ENCODE measurements around the gene F2.
A peak's percentile ranks its signal among the peaks of the same experiment; 100 is the strongest.

Gene F2

GRCh38 chr11:46686886-46687795 lies 31.9 kb upstream of the F2 start:
- peak overlapping the region; percentile 30 to 78 for H3K27ac ChIP-seq
- H3K4me3 ChIP-seq: no peak overlapping the region
- DNase-seq (ENCODE audit: low spot score): no peak
- no peak for TF ChIP-seq CTCF (IDR thresholded peaks at IDR 0.05)

GRCh38 chr11:46690702-46691101 lies 28.3 kb upstream of the F2 start:
- no peak overlapping the region for H3K27ac ChIP-seq
- no peak for DNase-seq (ENCODE audit: low spot score)
- no peak for TF ChIP-seq CTCF (IDR thresholded peaks at IDR 0.05)
- no peak overlapping the region for H3K4me3 ChIP-seq

- no peak for DNase-seq (ENCODE audit: low spot score)
- no peak for TF ChIP-seq CTCF (IDR thresholded peaks at IDR 0.05)
- H3K27ac ChIP-seq: no peak overlapping the region
- no peak overlapping the region for H3K4me3 ChIP-seq
Measured at GRCh38 chr11:46692450-46692849, 26.6 kb upstream of the F2 start.

GRCh38 chr11:46693597-46694012 lies 25.4 kb upstream of the F2 start:
- no peak for TF ChIP-seq CTCF (IDR thresholded peaks at IDR 0.05)
- Histone ChIP-seq H3K4me3 (no peak overlapping the region), H3K27ac (peak overlapping the region; percentile 24 to 83)
- DNase-seq (ENCODE audit: low spot score): no peak

- peak overlapping the region; percentile 24 to 83 for H3K27ac ChIP-seq
- TF ChIP-seq CTCF (IDR thresholded peaks at IDR 0.05): no peak
- no peak for DNase-seq (ENCODE audit: low spot score)
- H3K4me3 ChIP-seq: no peak overlapping the region
Measured at GRCh38 chr11:46694072-46694471, 24.9 kb upstream of the F2 start.

- no peak for DNase-seq (ENCODE audit: low spot score)
- Histone ChIP-seq H3K4me3 (no peak overlapping the region), H3K27ac (peak overlapping the region; percentile 24 to 83)
- TF ChIP-seq CTCF (IDR thresholded peaks at IDR 0.05): no peak
Measured at GRCh38 chr11:46694607-46695006, 24.4 kb upstream of the F2 start.
